ENCODE results near the gene LARP4B. TPM values are rescaled to one million over a fixed set of nuclear protein-coding genes. Genes with fewer than 3 reads are reported as not detected.

The LARP4B gene
- total RNA-seq, 1 donor, result 13.6 TPM

GRCh38 chr10:794382-794956 is 137.0 kb downstream of the LARP4B start:
- Histone ChIP-seq H3K4me3 (ENCODE audit: low read length) (no peak overlapping the region), H3K27me3 (ENCODE audit: insufficient read depth, low read length) (no peaks in the 10 kb centered on the region), H3K9me3 (ENCODE audit: low read depth, low read length) (no peaks in the 10 kb centered on the region), H3K4me1 (ENCODE audit: insufficient read depth, low read length) (no peaks in the 10 kb centered on the region)

- Histone ChIP-seq H3K27me3 (ENCODE audit: insufficient read depth, low read length) (no peaks in the 10 kb centered on the region), H3K4me3 (ENCODE audit: low read length) (no peak overlapping the region), H3K9me3 (ENCODE audit: low read depth, low read length) (no peaks in the 10 kb centered on the region), H3K4me1 (ENCODE audit: insufficient read depth, low read length) (no peaks in the 10 kb centered on the region)
These were observed 138.8 kb downstream of the LARP4B start for GRCh38 chr10:792792-793100.

GRCh38 chr10:792083-792791 is 139.3 kb downstream of the LARP4B start:
- no peaks in the 10 kb centered on the region for H3K9me3 ChIP-seq (ENCODE audit: low read depth, low read length)
- no peak overlapping the region for H3K4me3 ChIP-seq (ENCODE audit: low read length)
- H3K4me1 ChIP-seq (ENCODE audit: insufficient read depth, low read length), result no peaks in the 10 kb centered on the region
- H3K27me3 ChIP-seq (ENCODE audit: insufficient read depth, low read length), result no peaks in the 10 kb centered on the region

DNA sequence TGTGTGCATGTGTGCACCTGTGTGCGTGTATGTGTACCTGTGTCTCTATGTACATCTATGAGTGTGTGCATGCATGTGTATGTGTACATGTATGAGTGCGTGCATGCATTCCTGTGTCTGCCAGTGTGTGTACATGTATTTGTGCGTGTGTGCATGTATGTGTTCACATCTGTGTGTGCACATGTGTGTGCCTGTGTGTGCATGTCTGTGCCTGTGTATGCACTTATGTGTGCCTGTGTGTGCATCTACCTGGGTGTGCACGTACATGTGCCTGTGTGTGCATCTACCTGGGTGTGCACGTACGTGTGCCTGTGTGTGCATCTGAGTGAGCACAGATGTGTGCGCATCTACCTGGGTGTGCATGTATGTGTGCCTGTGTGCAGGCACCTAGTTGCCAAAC is 139.9 kb downstream of the LARP4B start:
- H3K9me3 ChIP-seq (ENCODE audit: low read depth, low read length), result no peaks in the 10 kb centered on the region
- H3K4me1 ChIP-seq (ENCODE audit: insufficient read depth, low read length), result no peaks in the 10 kb centered on the region
- H3K27me3 ChIP-seq (ENCODE audit: insufficient read depth, low read length), result no peaks in the 10 kb centered on the region
- H3K4me3 ChIP-seq (ENCODE audit: low read length), result no peak overlapping the region

DNA sequence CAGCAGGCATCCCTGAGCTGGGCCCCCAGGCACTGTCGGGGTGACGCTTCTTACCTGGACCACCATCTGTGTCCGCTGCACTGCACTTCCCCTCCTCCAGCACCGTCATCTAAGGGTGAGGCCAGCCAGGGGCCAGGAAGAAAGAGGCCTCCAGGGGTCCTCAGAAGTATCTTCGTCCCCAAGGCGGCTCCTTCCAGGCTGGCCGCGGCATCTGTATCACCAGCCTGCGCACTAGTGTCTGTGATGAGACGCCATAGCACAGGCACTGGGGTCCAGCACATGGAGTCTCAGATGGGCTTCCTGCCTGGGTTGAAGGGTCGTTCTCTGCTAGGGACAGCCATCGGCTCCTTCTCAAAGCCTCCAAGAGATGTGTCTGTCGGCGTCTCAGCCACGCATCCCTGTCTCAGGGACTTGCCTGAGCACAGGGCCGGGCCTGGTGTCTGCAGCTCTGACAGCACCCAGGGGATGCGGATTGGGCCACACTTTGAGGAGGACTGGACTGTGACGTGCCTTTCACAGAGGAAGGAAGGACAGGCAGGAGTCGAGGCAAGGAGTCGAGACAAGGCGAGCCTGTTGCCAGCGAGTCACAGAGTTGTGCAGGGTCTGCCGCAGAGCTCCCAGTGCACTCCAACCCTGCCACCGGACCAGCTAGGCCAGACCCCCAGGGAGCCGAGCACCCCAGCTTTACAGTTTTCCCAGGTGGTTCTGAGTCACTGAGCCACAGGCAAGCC is 140.5 kb downstream of the LARP4B start:
- H3K27me3 ChIP-seq (ENCODE audit: insufficient read depth, low read length), result no peaks in the 10 kb centered on the region
- no peaks in the 10 kb centered on the region for H3K9me3 ChIP-seq (ENCODE audit: low read depth, low read length)
- no peaks in the 10 kb centered on the region for H3K4me1 ChIP-seq (ENCODE audit: insufficient read depth, low read length)
- H3K4me3 ChIP-seq (ENCODE audit: low read length), result no peak overlapping the region

DNA sequence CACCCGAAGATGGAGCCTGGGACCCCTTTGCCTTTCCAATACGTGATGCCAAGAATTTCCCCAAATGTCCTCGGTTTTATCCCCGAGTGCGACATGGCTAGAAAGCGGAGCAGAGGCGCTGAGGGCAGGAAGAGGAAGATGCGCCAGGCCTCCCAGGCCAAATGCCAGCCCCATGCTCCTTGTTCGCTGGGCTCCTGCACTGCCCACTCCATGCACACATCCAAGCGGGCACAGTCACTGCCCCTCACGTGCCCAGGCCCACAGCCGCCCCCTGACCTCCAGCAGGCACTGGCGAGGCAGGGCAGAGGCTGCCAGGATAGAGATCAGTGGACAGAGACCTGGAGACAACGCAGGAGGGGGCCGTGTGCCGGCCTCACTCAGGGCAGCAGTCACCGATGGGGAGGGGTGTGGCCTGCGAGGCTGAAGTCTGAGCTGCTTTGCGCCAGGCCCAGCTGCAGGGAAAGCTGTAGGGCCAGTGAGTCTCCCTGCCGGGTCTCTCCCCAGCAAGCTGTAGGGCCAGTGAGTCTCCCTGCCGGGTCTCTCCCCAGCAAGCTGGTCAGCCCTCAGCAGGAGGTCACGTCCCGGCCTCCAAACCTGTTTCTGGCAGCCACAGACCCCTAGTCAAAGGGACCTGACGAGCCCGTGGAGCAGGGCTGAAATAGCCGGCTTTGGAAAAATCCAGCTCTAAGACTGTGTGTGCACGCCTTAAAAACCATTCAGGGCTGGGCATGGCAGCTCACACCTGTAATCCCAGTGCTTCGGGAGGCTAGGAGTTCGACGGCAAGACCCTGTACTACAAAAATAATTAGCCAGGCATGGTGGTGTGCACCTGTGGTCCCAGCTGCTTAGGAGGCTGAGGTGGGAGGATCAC is 141.4 kb downstream of the LARP4B start:
- no peaks in the 10 kb centered on the region for H3K9me3 ChIP-seq (ENCODE audit: low read depth, low read length)
- H3K4me3 ChIP-seq (ENCODE audit: low read length), result no peak overlapping the region
- H3K4me1 ChIP-seq (ENCODE audit: insufficient read depth, low read length), result no peaks in the 10 kb centered on the region
- no peaks in the 10 kb centered on the region for H3K27me3 ChIP-seq (ENCODE audit: insufficient read depth, low read length)

- H3K27me3 ChIP-seq (ENCODE audit: insufficient read depth, low read length), result no peaks in the 10 kb centered on the region
- H3K4me1 ChIP-seq (ENCODE audit: insufficient read depth, low read length), result no peaks in the 10 kb centered on the region
- no peak overlapping the region for H3K4me3 ChIP-seq (ENCODE audit: low read length)
- no peaks in the 10 kb centered on the region for H3K9me3 ChIP-seq (ENCODE audit: low read depth, low read length)
These were observed 142.4 kb downstream of the LARP4B start for GRCh38 chr10:788796-789748.

DNA sequence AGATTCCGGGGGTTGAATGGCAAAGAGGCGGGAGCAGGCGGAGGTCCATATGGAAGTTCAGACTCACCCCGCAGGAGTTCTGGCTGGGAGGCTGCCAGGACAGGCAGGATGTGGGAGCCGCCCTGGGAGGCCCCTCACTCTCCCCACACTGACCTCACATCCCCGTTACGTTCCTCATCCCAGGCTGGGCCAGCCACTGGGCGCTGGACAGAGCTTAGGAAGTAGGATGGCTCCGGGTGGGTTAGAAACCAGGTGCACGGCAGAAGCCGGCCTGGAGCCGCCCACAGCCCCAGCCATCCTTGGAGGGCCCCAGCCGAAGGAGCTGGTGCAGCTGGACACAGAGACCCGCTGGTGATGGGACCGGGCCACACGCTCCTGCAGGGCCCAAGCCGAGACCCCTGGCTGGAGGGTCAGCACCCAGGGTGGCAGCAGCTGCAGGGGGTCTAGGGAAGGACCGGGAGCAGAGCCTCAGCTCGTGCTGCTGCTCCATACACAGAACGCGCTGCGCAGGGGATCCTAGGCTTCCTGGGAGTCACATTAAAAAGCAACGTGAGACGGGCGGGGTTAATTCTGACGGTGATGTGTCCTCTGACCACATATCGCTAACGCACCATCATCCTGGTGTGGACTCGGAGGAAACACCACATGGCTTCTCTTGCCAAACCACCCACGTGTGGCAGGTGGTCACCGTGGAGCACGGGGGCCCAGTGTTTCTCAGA is 143.4 kb downstream of the LARP4B start:
- no peaks in the 10 kb centered on the region for H3K27me3 ChIP-seq (ENCODE audit: insufficient read depth, low read length)
- H3K9me3 ChIP-seq (ENCODE audit: low read depth, low read length), result no peaks in the 10 kb centered on the region
- no peaks in the 10 kb centered on the region for H3K4me1 ChIP-seq (ENCODE audit: insufficient read depth, low read length)
- H3K4me3 ChIP-seq (ENCODE audit: low read length), result no peak overlapping the region

- Histone ChIP-seq H3K27me3 (ENCODE audit: insufficient read depth, low read length) (no peaks in the 10 kb centered on the region), H3K4me1 (ENCODE audit: insufficient read depth, low read length) (no peaks in the 10 kb centered on the region), H3K4me3 (ENCODE audit: low read length) (no peak overlapping the region), H3K9me3 (ENCODE audit: low read depth, low read length) (no peaks in the 10 kb centered on the region)
These were observed 144.7 kb downstream of the LARP4B start for GRCh38 chr10:786633-787474.

DNA sequence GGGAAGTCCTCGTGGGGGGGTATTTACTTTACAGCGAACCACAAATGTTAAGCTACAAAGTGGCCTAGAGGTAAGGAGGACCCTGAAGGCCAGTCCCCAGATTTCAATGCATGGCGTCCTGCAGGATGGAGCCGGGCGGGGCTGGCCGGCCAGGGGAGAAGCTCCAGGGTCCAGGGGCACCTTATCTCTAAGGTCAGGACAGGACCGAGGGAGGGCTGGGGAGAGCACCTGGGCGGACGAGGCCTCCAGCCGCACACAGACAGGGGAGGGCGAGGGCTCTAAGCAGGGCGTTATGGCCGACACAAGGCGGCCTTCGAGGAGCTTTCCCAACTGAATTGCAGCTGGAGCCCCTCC is 145.7 kb downstream of the LARP4B start:
- Histone ChIP-seq H3K27me3 (ENCODE audit: insufficient read depth, low read length) (no peaks in the 10 kb centered on the region), H3K4me3 (ENCODE audit: low read length) (no peak overlapping the region)

GRCh38 chr10:785089-785860 is 146.2 kb downstream of the LARP4B start:
- H3K9me3 ChIP-seq (ENCODE audit: low read depth, low read length), result no peaks in the 10 kb centered on the region
- no peaks in the 10 kb centered on the region for H3K4me1 ChIP-seq (ENCODE audit: insufficient read depth, low read length)
- H3K27me3 ChIP-seq (ENCODE audit: insufficient read depth, low read length), result no peaks in the 10 kb centered on the region
- no peak overlapping the region for H3K4me3 ChIP-seq (ENCODE audit: low read length)

More for the DNA sequence above, 145.7 kb downstream of the LARP4B start:
- no peaks in the 10 kb centered on the region for H3K9me3 ChIP-seq (ENCODE audit: low read depth, low read length)
- no peaks in the 10 kb centered on the region for H3K4me1 ChIP-seq (ENCODE audit: insufficient read depth, low read length)

DNA sequence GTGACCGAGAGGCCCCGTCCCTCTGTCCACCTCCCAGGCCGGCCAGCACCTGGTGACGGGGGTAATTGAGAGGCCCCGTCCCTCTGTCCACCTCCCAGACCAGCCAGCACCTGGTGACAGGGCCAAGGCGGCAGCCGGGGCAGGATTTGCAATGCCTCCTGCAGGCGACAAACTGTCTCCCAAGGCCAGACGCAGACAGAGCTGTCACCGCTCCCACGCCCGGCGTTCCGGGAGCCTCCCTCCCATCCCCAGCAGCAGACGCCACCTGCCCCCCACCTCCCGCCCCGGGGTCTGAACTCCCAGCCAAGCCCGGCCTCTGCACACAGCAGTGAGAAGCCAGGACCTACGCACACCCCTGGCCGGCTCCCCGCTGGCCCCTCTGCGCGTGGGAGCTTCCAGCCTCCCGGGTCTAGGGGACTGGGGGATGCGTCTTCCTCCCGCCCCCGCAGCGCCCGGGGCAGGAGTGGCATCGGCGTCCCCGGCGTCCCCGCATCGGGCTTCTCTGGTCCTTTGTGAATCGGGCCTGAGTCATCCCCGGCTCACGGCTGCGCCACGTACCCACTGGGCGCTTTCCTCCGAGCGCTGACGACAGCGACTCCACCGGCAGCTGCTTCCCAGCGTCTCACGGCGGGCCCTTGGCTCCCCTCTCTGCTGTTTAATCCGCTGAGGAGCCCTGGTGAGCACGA is 147.0 kb downstream of the LARP4B start:
- H3K4me1 ChIP-seq (ENCODE audit: insufficient read depth, low read length), result no peaks in the 10 kb centered on the region
- H3K4me3 ChIP-seq (ENCODE audit: low read length), result no peak overlapping the region
- no peaks in the 10 kb centered on the region for H3K27me3 ChIP-seq (ENCODE audit: insufficient read depth, low read length)
- no peaks in the 10 kb centered on the region for H3K9me3 ChIP-seq (ENCODE audit: low read depth, low read length)

Data from mononuclear cell (primary cell).